Progenitor cell of endocrine pancreas (in vitro differentiated cells): ENCODE results near the gene KRTAP3-3. TPM values are rescaled to one million over a fixed set of nuclear protein-coding genes. Genes with fewer than 3 reads are reported as not detected.
A peak's percentile ranks its signal among the peaks of the same experiment; 100 is the strongest.

Experiments used
- DNase-seq: peaks from one replicate; pipeline ENCODE4 v3.0.0; 2021; ENCODE audit warnings: low spot score; ENCODE audit not compliant: unreplicated experiment
- H3K27ac Mint-ChIP-seq: 2 replicates; pipeline ENCODE4 v1.8.0; 2021; ENCODE audit warnings: mild to moderate bottlenecking, moderate library complexity, mixed read lengths
- H3K27me3 Mint-ChIP-seq: 2 replicates; pipeline ENCODE4 v1.8.0; 2021; ENCODE audit warnings: mixed read lengths
- H3K36me3 Mint-ChIP-seq: 2 replicates; pipeline ENCODE4 v1.8.0; 2022; ENCODE audit warnings: mixed read lengths; ENCODE audit not compliant: insufficient read depth
- H3K4me1 Mint-ChIP-seq: 2 replicates; pipeline ENCODE4 v1.8.0; 2021; ENCODE audit warnings: low read depth, mixed read lengths
- H3K4me3 Mint-ChIP-seq: 2 replicates; pipeline ENCODE4 v1.8.0; 2021; ENCODE audit warnings: low read depth, mild to moderate bottlenecking, moderate library complexity, mixed read lengths
- H3K9me3 Mint-ChIP-seq: 2 replicates; pipeline ENCODE4 v1.8.0; 2021; ENCODE audit warnings: low read depth, mixed read lengths
- total RNA-seq: library from RNA; stranded (reverse); gene quantifications from 2 replicates; pipeline ENCODE4 v1.2.1, GENCODE V29; 2021
- TF ChIP-seq, protein P1 (sequence below): fragments of 200-600 bp; sonication (generic); IDR thresholded peaks from one replicate; pipeline ENCODE4 v1.5.0; 2021; ENCODE audit warnings: antibody characterized with exemption, mild to moderate bottlenecking; ENCODE audit not compliant: unreplicated experiment

KRTAP3-3 gene
- total RNA-seq, 1 donor from 2014 or later, result not detected

DNA sequence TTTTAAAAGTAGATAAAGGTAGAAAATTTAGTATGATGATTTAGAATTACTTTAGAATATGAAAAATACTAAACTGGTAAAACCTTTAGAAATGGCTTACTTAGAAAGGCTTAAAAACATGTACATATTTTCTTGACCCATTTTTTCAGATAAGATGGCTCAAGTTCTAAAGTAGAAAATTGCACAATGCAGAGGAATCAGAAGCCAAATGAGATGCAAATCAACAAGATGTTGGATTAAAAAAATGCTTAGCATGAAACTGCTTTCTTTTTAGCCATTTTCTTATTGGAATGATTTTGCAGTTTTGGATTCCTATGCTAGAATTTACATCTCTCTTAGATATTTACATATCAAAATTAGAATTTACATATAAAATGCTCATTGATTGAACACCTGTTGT lies 16.5 kb upstream of the KRTAP3-3 start:
- H3K27me3 Mint-ChIP-seq, result no peaks in the 10 kb centered on the region
- H3K4me3 Mint-ChIP-seq, result no peak overlapping the region
- no peak for DNase-seq
- H3K27ac Mint-ChIP-seq, result no peak overlapping the region
- H3K36me3 Mint-ChIP-seq, result no peaks in the 10 kb centered on the region
- no peaks in the 10 kb centered on the region for H3K9me3 Mint-ChIP-seq
- H3K4me1 Mint-ChIP-seq, result peaks cover 15% of the 10 kb centered on the region
- TF ChIP-seq, protein P1, sequence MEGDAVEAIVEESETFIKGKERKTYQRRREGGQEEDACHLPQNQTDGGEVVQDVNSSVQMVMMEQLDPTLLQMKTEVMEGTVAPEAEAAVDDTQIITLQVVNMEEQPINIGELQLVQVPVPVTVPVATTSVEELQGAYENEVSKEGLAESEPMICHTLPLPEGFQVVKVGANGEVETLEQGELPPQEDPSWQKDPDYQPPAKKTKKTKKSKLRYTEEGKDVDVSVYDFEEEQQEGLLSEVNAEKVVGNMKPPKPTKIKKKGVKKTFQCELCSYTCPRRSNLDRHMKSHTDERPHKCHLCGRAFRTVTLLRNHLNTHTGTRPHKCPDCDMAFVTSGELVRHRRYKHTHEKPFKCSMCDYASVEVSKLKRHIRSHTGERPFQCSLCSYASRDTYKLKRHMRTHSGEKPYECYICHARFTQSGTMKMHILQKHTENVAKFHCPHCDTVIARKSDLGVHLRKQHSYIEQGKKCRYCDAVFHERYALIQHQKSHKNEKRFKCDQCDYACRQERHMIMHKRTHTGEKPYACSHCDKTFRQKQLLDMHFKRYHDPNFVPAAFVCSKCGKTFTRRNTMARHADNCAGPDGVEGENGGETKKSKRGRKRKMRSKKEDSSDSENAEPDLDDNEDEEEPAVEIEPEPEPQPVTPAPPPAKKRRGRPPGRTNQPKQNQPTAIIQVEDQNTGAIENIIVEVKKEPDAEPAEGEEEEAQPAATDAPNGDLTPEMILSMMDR, result no peak

DNA sequence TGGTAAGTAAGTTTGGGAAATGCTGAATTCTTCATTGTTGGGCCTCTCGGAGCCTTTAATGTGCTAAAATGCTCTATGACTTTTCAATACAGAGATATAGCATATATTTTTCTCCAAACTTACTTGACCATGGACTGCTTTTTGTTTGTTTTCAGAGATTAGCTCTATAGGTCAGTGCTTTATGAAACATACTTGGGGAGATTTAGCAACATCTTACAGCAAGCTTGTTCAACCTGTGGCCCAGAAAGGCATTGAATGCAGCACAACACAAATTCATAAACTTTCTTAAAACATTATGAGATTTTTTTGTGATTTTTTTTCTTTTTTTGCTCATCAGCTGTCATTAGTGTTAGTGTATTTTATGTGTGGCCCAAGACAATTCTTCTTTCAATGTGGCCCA lies 16.0 kb upstream of the KRTAP3-3 start:
- H3K4me3 Mint-ChIP-seq, result no peak overlapping the region
- TF ChIP-seq, protein P1, result no peak
- H3K27me3 Mint-ChIP-seq, result no peaks in the 10 kb centered on the region
- H3K9me3 Mint-ChIP-seq, result no peaks in the 10 kb centered on the region
- no peak for DNase-seq
- no peaks in the 10 kb centered on the region for H3K36me3 Mint-ChIP-seq
- H3K4me1 Mint-ChIP-seq, result peaks cover 15% of the 10 kb centered on the region
- no peak overlapping the region for H3K27ac Mint-ChIP-seq

DNA sequence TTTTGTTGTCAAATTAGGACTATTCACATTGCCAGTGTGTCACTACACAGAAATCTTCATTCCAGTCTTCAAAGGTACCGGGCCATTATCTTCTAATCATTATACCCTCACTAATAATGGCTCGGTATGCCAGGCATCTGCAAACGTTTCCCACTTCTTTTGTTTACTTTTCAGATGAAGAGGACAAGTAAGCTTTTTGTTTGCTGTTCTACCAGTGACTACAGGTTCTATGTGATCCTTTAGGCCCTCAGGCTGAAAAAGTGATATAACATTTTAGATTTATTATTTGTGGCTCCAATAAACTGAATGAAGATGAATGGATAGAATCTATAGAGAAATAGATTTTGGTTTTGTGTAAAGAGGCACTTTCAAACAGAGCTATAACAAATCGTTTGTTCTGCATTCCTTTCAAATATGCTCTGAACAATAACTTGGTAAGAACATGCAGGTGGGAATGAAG lies 15.4 kb upstream of the KRTAP3-3 start:
- Mint-ChIP-seq H3K27me3 (no peaks in the 10 kb centered on the region), H3K9me3 (no peaks in the 10 kb centered on the region), H3K4me1 (peaks cover 15% of the 10 kb centered on the region), H3K4me3 (no peak overlapping the region), H3K27ac (peak overlapping the region; percentile 54), H3K36me3 (no peaks in the 10 kb centered on the region)
- TF ChIP-seq, protein P1, result no peak
- no peak for DNase-seq

DNA sequence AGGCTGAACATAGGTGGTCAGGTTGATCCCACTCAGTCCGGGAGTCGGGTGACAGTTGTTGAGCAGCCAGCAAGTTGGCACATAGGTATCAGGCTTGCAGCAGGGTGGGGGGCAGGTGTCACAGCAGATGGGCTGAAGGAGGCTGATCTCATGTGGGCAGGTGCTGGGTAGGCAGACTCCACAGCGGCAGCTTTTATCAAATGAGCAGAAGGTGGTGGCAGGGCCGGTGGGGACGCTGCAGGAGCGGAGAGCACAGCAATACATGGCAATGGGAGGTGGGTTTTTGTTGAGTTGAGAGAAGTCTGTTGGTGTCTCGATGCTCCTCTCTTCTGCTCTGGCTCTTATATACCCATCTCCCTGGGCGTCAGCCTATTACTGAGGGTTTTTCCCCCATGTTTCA lies 14.8 kb upstream of the KRTAP3-3 start, which contains the start of gene KRTAP3-1:
Gene KRTAP3-1, minus strand, starts transcription at position 318 of the 400 bp plus-strand sequence. Its CDS starts 54 bp downstream, at position 264.
- Mint-ChIP-seq H3K36me3 (no peaks in the 10 kb centered on the region), H3K9me3 (no peaks in the 10 kb centered on the region), H3K4me3 (no peak within 1 kb of the TSS), H3K27me3 (no peaks in the 10 kb centered on the region), H3K27ac (peak within 1 kb of the TSS; percentile 54), H3K4me1 (peaks cover 16% of the 10 kb centered on the region)
- TF ChIP-seq, protein P1, result no peak
- DNase-seq, result no peak

DNA sequence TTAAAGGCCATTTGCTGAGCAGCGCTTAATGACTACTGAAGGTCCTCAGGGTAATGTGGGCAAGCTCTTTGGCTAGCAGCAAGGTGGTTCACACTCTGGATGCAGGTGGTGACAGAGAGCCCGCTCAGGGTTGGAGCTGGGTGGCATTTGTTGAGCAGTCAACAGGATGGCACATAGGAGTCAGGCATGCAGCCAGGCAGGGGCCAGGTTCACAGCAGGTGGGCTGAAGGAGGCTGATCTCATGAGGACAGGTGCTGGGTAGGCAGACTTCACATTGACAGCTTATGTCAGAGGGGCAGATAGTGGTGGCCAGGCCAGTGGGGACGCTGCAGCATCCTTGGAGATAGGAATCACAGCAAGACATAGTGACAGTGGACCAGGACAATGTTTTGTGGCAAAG lies 10.4 kb upstream of the KRTAP3-3 start:
- no peak for DNase-seq
- H3K4me1 Mint-ChIP-seq, result peaks cover 11% of the 10 kb centered on the region
- TF ChIP-seq, protein P1, result no peak
- H3K4me3 Mint-ChIP-seq, result no peak overlapping the region
- H3K36me3 Mint-ChIP-seq, result no peaks in the 10 kb centered on the region
- no peak overlapping the region for H3K27ac Mint-ChIP-seq
- H3K9me3 Mint-ChIP-seq, result no peaks in the 10 kb centered on the region
- H3K27me3 Mint-ChIP-seq, result no peaks in the 10 kb centered on the region
